ENCODE results near the gene MBD4. TPM values are rescaled to one million over a fixed set of nuclear protein-coding genes. Genes with fewer than 3 reads are reported as not detected.

Gene MBD4
- total and polyA plus RNA-seq, 2 experiments from 2014 or later = 33.9 to 59.3 TPM

GRCh38 chr3:129446926-129447325 lies 7.2 kb upstream of the MBD4 start:
- H3K27me3 ChIP-seq (ENCODE audit: insufficient read depth) = no peaks in the 10 kb centered on the region
- peak overlapping the region; percentile 86 for H3K27ac ChIP-seq (ENCODE audit: low read depth)
- peak overlapping the region; percentile 74 for H3K27ac Mint-ChIP-seq
- no peak for DNase-seq (ENCODE audit: low spot score)
- H4K20me1 ChIP-seq (replicated peaks; ENCODE audit: insufficient read depth) = no peaks in the 10 kb centered on the region
- no peaks in the 10 kb centered on the region for H3K9me3 Mint-ChIP-seq
- no peak overlapping the region for H3K4me3 Mint-ChIP-seq
- H2AFZ ChIP-seq = no peak overlapping the region
- no peaks in the 10 kb centered on the region for H3K36me3 ChIP-seq (ENCODE audit: insufficient read depth)
- H3K9me2 ChIP-seq (ENCODE audit: insufficient read depth) = no peaks in the 10 kb centered on the region
- H3K4me1 Mint-ChIP-seq = peaks cover 47% of the 10 kb centered on the region
- H3K79me2 ChIP-seq (replicated peaks; ENCODE audit: insufficient read depth) = peaks cover 23% of the 10 kb centered on the region
- H3K4me1 ChIP-seq (ENCODE audit: insufficient read depth) = peaks cover 35% of the 10 kb centered on the region
- H3K4me2 ChIP-seq = no peak overlapping the region
- ATAC-seq = no peak
- peaks cover 3% of the 10 kb centered on the region; the same call in 1 of the 3 replicates for H3K36me3 Mint-ChIP-seq (ENCODE audit: low read depth)
- no peak overlapping the region for H3K4me3 ChIP-seq
- peaks cover under 1% of the 10 kb centered on the region for H3K27me3 Mint-ChIP-seq (ENCODE audit: insufficient read depth, low read depth, poor library complexity)
- TF ChIP-seq STAT1 (IDR thresholded peaks at IDR 0.05; ENCODE audit: unreplicated experiment) (no peak), ZNF462 (CRISPR knock-in tag; IDR thresholded peaks at IDR 0.05) (no peak), ZNF331 (CRISPR knock-in tag; IDR thresholded peaks at IDR 0.05; ENCODE audit: low read depth) (no peak), POLR2AphosphoS5 (IDR thresholded peaks at IDR 0.05; ENCODE audit: low read depth) (no peak), CTCF (conservative IDR thresholded peaks at IDR 0.05; ENCODE audit: low read depth in 2 of 2) (no peak), EZH2phosphoT487 (IDR thresholded peaks at IDR 0.05; ENCODE audit: unreplicated experiment) (no peak), ZNF114 (CRISPR knock-in tag; IDR thresholded peaks at IDR 0.05) (no peak), EZH2 (IDR thresholded peaks at IDR 0.05; ENCODE audit: low read depth, unreplicated experiment) (no peak), CREB1 (CRISPR knock-in tag; IDR thresholded peaks at IDR 0.05; ENCODE audit: low read depth) (no peak), JUNB (IDR thresholded peaks at IDR 0.05; ENCODE audit: unreplicated experiment) (no peak), REST (IDR thresholded peaks at IDR 0.05; ENCODE audit: unreplicated experiment) (no peak)
- H3F3A ChIP-seq (replicated peaks; ENCODE audit: low read depth) = no peaks in the 10 kb centered on the region
